Glutamatergic neuron (in vitro differentiated cells): ENCODE results near the gene CDNF. TPM values are rescaled to one million over a fixed set of nuclear protein-coding genes. Genes with fewer than 3 reads are reported as not detected.

ENCODE experiments used
- DNase-seq: peaks from one replicate; pipeline ENCODE4 v3.0.0; 2022
- H3K27ac Mint-ChIP-seq: one replicate; pipeline ENCODE4 v1.8.0; 2020; ENCODE audit warnings: mild to moderate bottlenecking, mixed read lengths, inconsistent platforms; ENCODE audit not compliant: unreplicated experiment
- H3K27me3 Mint-ChIP-seq: one replicate; pipeline ENCODE4 v1.8.0; 2020; ENCODE audit warnings: mild to moderate bottlenecking, moderate library complexity, mixed read lengths, inconsistent platforms; ENCODE audit not compliant: unreplicated experiment
- H3K36me3 Mint-ChIP-seq: one replicate; pipeline ENCODE4 v1.8.0; 2020; ENCODE audit warnings: mild to moderate bottlenecking, mixed read lengths, inconsistent platforms; ENCODE audit not compliant: unreplicated experiment
- H3K4me1 Mint-ChIP-seq: one replicate; pipeline ENCODE4 v1.8.0; 2020; ENCODE audit warnings: mild to moderate bottlenecking, low read depth, mixed read lengths, inconsistent platforms; ENCODE audit not compliant: unreplicated experiment
- H3K4me3 Mint-ChIP-seq: one replicate; pipeline ENCODE4 v1.8.0; 2020; ENCODE audit warnings: mild to moderate bottlenecking, mixed read lengths, inconsistent platforms; ENCODE audit not compliant: unreplicated experiment
- H3K9me3 Mint-ChIP-seq: one replicate; pipeline ENCODE4 v1.8.0; 2020; ENCODE audit warnings: mild to moderate bottlenecking, moderate library complexity, mixed read lengths, inconsistent platforms; ENCODE audit not compliant: unreplicated experiment
- total RNA-seq: library from RNA; stranded (reverse); fragmentation: NEBNext Ultra II Directional; extraction: Animal tissue kit (Norgen Biotek cat#: 25700); gene quantifications from one replicate; pipeline ENCODE4 v1.2.1, GENCODE V29; 2021; ENCODE audit not compliant: unreplicated experiment
- TF ChIP-seq, protein P1 (sequence below): fragments of 200-600 bp; sonication (generic); IDR thresholded peaks from one replicate; pipeline ENCODE4 v1.5.0; 2021; ENCODE audit not compliant: partially characterized antibody, unreplicated experiment

The CDNF gene
- total RNA-seq, 1 donor from 2014 or later, result 2.2 TPM

DNA sequence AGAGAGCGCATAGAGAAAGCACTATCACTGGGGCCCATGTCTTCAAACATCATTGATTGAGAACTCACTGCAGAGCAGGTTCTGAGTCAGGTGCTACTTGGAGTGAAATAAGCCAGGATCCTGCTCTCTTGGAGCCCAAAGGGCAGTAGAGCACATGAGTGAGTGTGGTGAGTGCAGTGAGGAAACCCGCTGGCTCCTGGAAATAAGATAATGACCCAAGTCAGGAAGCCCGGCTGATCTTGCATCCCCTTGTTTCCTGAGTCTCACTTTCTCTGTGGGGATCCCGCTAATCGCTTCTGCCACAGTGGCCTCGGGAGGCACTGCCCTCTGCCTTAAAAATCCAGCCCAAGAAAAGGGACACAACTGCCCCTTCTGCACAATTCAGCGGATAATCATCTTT is 56.1 kb downstream of the CDNF start:
- Mint-ChIP-seq H3K4me3 (no peak overlapping the region), H3K9me3 (peaks cover 2% of the 10 kb centered on the region), H3K4me1 (no peaks in the 10 kb centered on the region), H3K36me3 (peaks cover 9% of the 10 kb centered on the region), H3K27ac (no peak overlapping the region), H3K27me3 (peaks cover under 1% of the 10 kb centered on the region)
- TF ChIP-seq, protein P1, sequence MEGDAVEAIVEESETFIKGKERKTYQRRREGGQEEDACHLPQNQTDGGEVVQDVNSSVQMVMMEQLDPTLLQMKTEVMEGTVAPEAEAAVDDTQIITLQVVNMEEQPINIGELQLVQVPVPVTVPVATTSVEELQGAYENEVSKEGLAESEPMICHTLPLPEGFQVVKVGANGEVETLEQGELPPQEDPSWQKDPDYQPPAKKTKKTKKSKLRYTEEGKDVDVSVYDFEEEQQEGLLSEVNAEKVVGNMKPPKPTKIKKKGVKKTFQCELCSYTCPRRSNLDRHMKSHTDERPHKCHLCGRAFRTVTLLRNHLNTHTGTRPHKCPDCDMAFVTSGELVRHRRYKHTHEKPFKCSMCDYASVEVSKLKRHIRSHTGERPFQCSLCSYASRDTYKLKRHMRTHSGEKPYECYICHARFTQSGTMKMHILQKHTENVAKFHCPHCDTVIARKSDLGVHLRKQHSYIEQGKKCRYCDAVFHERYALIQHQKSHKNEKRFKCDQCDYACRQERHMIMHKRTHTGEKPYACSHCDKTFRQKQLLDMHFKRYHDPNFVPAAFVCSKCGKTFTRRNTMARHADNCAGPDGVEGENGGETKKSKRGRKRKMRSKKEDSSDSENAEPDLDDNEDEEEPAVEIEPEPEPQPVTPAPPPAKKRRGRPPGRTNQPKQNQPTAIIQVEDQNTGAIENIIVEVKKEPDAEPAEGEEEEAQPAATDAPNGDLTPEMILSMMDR, result no peak
- DNase-seq, result no peak

DNA sequence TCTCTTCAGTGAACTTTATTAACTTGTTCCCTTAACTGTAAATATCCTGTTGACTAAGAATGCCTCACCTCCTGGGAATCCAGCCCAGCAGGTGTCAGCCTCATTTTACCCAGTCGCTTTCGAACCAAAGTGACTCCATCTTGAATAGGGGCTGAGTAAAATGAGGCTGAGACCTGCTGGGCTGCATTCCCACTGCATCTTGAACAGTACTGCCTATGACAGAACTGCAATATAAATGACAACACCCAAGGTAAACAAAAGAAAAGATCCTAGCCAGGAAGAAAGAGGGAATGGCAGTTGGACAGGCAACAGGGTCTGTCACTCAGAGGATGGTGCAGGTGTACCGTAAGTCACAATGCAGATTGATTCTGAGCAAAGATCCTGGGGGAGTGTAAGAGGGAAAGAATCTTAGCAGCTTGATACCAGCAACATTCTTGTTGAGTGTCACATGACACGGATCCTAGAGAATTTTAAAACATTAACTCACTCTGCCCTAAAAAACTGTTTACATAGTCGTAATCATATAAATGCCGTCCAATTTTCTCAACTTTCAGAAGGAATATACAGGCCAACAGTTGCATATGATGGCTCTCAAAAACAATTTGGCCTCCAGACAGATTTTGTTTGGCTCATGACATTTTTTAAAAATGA is 58.7 kb downstream of the CDNF start:
- TF ChIP-seq, protein P1, result no peak
- Mint-ChIP-seq H3K36me3 (peaks cover 9% of the 10 kb centered on the region), H3K9me3 (peaks cover 2% of the 10 kb centered on the region), H3K4me1 (no peaks in the 10 kb centered on the region), H3K27ac (no peak overlapping the region), H3K4me3 (no peak overlapping the region), H3K27me3 (no peaks in the 10 kb centered on the region)
- DNase-seq, result no peak

DNA sequence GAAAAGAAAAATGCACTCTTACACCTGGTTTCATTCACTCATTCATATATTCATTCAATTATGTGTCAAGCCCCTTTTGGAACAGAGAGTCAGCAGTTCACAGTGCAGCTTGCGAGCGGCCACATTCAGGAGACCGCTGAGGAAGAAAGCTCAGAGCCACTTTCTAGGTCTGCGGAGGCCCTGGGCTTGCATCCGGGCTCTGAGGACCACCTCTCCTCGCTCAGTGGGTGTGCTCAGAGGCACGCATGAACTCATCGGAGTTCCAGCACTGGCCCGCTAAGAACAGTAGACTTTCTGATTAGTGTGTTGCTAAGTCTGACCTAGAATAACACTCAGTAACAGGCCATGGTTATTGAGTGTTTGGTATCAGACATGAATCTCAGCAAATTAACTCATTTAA is 61.3 kb downstream of the CDNF start:
- Mint-ChIP-seq H3K9me3 (peaks cover 5% of the 10 kb centered on the region), H3K27me3 (no peaks in the 10 kb centered on the region), H3K4me3 (no peak overlapping the region), H3K36me3 (peaks cover 10% of the 10 kb centered on the region), H3K27ac (no peak overlapping the region), H3K4me1 (no peaks in the 10 kb centered on the region)
- DNase-seq, result no peak
- TF ChIP-seq, protein P1, result no peak

DNA sequence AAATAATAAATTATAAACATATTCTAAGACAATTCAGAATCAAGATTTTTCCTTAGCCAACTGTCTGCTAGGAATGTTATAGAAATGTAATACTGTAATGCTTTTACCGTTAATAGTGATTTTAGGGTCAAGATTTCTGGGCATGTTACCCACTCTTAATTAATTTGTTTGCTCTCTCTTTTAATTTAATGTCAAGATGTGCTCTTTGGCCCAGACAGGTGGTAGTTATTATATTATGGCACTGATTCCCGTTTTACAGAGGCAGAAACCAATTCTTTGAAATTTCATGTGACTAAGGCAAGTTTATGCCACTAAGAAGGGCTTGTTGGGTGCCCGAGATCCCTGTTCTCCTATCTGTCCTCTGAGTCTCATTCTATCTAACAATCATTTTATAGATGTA is 62.2 kb downstream of the CDNF start:
- H3K4me1 Mint-ChIP-seq, result no peaks in the 10 kb centered on the region
- no peaks in the 10 kb centered on the region for H3K27me3 Mint-ChIP-seq
- TF ChIP-seq, protein P1, result no peak
- H3K4me3 Mint-ChIP-seq, result no peak overlapping the region
- H3K36me3 Mint-ChIP-seq, result peaks cover 10% of the 10 kb centered on the region
- no peak for DNase-seq
- H3K9me3 Mint-ChIP-seq, result peaks cover 5% of the 10 kb centered on the region
- H3K27ac Mint-ChIP-seq, result no peak overlapping the region

DNA sequence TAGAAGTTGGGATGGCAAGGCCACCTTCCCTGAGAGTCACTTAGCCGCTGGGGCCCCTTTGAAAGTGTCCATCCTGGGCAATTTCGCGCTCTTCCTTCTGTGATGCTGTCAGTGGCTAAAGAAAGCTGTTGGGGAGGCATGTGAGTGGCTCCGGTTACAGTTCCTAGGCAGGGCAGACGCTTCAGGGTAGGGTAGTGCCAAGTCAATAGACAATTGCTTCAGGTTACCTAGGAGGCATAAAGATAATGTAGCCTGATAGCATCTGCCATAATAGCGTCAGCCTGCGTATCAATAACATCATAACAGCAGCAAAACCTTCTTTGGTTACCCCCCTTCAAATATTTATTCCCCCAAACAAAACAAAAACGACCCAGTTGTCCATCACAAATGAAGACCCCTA is 63.0 kb downstream of the CDNF start, which contains the start of gene FAM107B:
TSS of gene FAM107B (minus strand) at position 101 of the 400 bp plus-strand sequence. CDS start 234 bp downstream, outside the sequence.
- no peaks in the 10 kb centered on the region for H3K27me3 Mint-ChIP-seq
- no peak for DNase-seq
- H3K36me3 Mint-ChIP-seq, result peaks cover 10% of the 10 kb centered on the region
- H3K27ac Mint-ChIP-seq, result no peak within 1 kb of the TSS
- no peaks in the 10 kb centered on the region for H3K4me1 Mint-ChIP-seq
- peaks cover 5% of the 10 kb centered on the region for H3K9me3 Mint-ChIP-seq
- H3K4me3 Mint-ChIP-seq, result no peak within 1 kb of the TSS
- TF ChIP-seq, protein P1, result no peak
